Stomach (tissue), 9 donors: ENCODE results near the gene HIBCH. TPM values are rescaled to one million over a fixed set of nuclear protein-coding genes. Genes with fewer than 3 reads are reported as not detected.

ENCODE experiments used
- DNase-seq, 2 donors: peaks; one replicate each; pipeline versions ENCODE4 v3.0.0 to v3.0.0-alpha.2; 2013 to 2019
- H3K27ac ChIP-seq, 5 donors: fragments of 200-600 bp in 4 of 5; sonication (generic) in 4 of 5; one replicate each; pipeline ENCODE4 v1.5.1; 2013 to 2019; ENCODE audit warnings: mild to moderate bottlenecking in 1 of 5, moderate library complexity in 1 of 5
- H3K27me3 ChIP-seq, 3 donors: fragments of 200-600 bp; sonication (generic); one replicate each; pipeline ENCODE4 v1.5.1; 2017 to 2019; ENCODE audit warnings: mixed run types in 1 of 3
- H3K36me3 ChIP-seq, 4 donors: fragments of 200-600 bp; sonication (generic); 1 replicate in 3 of 4; 2 replicates in 1 of 4; pipeline ENCODE4 v1.5.1; 2016 to 2019
- H3K4me1 ChIP-seq, 4 donors: fragments of 200-600 bp; sonication (generic); one replicate each; pipeline ENCODE4 v1.5.1; 2016 to 2019
- H3K4me3 ChIP-seq, 4 donors: fragments of 200-600 bp; sonication (generic) in 3 of 4; one replicate each; pipeline ENCODE4 v1.5.1; 2016 to 2019; ENCODE audit warnings: mild to moderate bottlenecking in 1 of 4
- H3K9me3 ChIP-seq, 4 donors: fragments of 200-600 bp; sonication (generic); one replicate each; pipeline ENCODE4 v1.5.1; 2016 to 2019
- EP300 ChIP-seq: sonication (generic); formaldehyde crosslinking; IDR thresholded peaks from one replicate; pipeline ENCODE4 v1.6.1; 2017; ENCODE audit warnings: antibody characterized with exemption
- POLR2A ChIP-seq, 4 donors: fragments of 450-650 bp; IDR thresholded peaks; one replicate each; pipeline ENCODE4 v1.6.1; 2016; ENCODE audit warnings: antibody characterized with exemption in 4 of 4, control low read depth in 2 of 4, mild to moderate bottlenecking in 1 of 4, moderate library complexity in 1 of 4
- POLR2AphosphoS5 ChIP-seq, 3 donors: sonication (generic); formaldehyde crosslinking; IDR thresholded peaks; one replicate each; pipeline ENCODE4 v1.6.1; 2016; ENCODE audit warnings: antibody characterized with exemption in 3 of 3
- WGBS, 5 donors: extraction: QIAGEN DNeasy Blood & Tissue Kit in 3 of 5; methylation state at CpG; one replicate each; pipeline versions ENCODE4 v1.1.5 to v1.1.7; 2013 to 2018; 5-methylcytosine and 5-hydroxymethylcytosine counted together
- intact Hi-C: fragments of 100-400 bp; cut with DNase I; formaldehyde crosslinking; loops from one replicate; pipeline ENCODE4 v1.15.1; 2023; ENCODE audit warnings: low total_unique reads
- polyA plus RNA-seq, 3 donors: library from polyadenylated mRNA; stranded (reverse); fragments of 200-250 nt; gene quantifications; one replicate each; pipeline ENCODE4 v1.2.3, GENCODE V29; 2013
- total RNA-seq, 5 donors: library from RNA; depleted of rRNA; stranded (reverse); fragments of >200 nt; gene quantifications; one replicate each; pipeline versions ENCODE4 v1.1.0 to v1.2.3, GENCODE V29; 2014 to 2016
- TF ChIP-seq, protein P1 (sequence below), 7 experiments: fragments of 450-650 bp in 4 of 7; fragments of 200-600 bp in 3 of 7; sonication (generic) in 3 of 7; IDR thresholded peaks; one replicate each; pipeline ENCODE4 v1.5.1; 2016 to 2019; ENCODE audit warnings: antibody characterized with exemption in 7 of 7, control low read depth in 2 of 7, mild to moderate bottlenecking in 1 of 7
- donor health status: healthy with polysubstance abuse.
- donor health status: Bipolar disorder and iron deficiency.
- donor health status: healthy.

Gene HIBCH
- total and polyA plus RNA-seq, 8 donors = 10.3 to 93.3 (median 23.1) TPM

- Histone ChIP-seq H3K4me1 (peaks cover 0 to 24% (median 9%) of the 10 kb centered on the region in 4 donors), H3K4me3 (no peak overlapping the region), H3K27ac (no peak overlapping the region), H3K9me3 (no peaks in the 10 kb centered on the region), H3K27me3 (no peaks in the 10 kb centered on the region), H3K36me3 (peaks cover 0 to 23% (median 7%) of the 10 kb centered on the region in 4 donors)
- no peak for DNase-seq
- TF ChIP-seq EP300 = no peak
- TF ChIP-seq POLR2A (IDR thresholded peaks at IDR 0.05) = no peak
- no peak for TF ChIP-seq POLR2AphosphoS5 (IDR thresholded peaks at IDR 0.05)
- TF ChIP-seq, protein P1, sequence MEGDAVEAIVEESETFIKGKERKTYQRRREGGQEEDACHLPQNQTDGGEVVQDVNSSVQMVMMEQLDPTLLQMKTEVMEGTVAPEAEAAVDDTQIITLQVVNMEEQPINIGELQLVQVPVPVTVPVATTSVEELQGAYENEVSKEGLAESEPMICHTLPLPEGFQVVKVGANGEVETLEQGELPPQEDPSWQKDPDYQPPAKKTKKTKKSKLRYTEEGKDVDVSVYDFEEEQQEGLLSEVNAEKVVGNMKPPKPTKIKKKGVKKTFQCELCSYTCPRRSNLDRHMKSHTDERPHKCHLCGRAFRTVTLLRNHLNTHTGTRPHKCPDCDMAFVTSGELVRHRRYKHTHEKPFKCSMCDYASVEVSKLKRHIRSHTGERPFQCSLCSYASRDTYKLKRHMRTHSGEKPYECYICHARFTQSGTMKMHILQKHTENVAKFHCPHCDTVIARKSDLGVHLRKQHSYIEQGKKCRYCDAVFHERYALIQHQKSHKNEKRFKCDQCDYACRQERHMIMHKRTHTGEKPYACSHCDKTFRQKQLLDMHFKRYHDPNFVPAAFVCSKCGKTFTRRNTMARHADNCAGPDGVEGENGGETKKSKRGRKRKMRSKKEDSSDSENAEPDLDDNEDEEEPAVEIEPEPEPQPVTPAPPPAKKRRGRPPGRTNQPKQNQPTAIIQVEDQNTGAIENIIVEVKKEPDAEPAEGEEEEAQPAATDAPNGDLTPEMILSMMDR (IDR thresholded peaks at IDR 0.05) = no peak
- WGBS, 5 donors = 48 to 98% (median 77%) methylated on average over 2 of the region's 2 CpGs
- intact Hi-C loops = no loop called here
Observed at GRCh38 chr2:190210471-190210870, 109.2 kb downstream of the HIBCH start.

GRCh38 chr2:190209559-190209958, 110.1 kb downstream of the HIBCH start:
- TF ChIP-seq POLR2A (IDR thresholded peaks at IDR 0.05) = no peak
- TF ChIP-seq, protein P1 (IDR thresholded peaks at IDR 0.05) = no peak
- no peak for TF ChIP-seq POLR2AphosphoS5 (IDR thresholded peaks at IDR 0.05)
- TF ChIP-seq EP300 = no peak
- Histone ChIP-seq H3K4me1 (peaks cover 0 to 15% (median 4%) of the 10 kb centered on the region in 4 donors), H3K27ac (no peak overlapping the region), H3K4me3 (no peak overlapping the region), H3K9me3 (no peaks in the 10 kb centered on the region), H3K27me3 (no peaks in the 10 kb centered on the region), H3K36me3 (peaks cover 0 to 28% (median 10%) of the 10 kb centered on the region in 4 donors)
- 86 to 97% (median 94%) methylated on average over 5 of the region's 5 CpGs for WGBS, 5 donors
- intact Hi-C loops = no loop called here
- no peak for DNase-seq

DNA sequence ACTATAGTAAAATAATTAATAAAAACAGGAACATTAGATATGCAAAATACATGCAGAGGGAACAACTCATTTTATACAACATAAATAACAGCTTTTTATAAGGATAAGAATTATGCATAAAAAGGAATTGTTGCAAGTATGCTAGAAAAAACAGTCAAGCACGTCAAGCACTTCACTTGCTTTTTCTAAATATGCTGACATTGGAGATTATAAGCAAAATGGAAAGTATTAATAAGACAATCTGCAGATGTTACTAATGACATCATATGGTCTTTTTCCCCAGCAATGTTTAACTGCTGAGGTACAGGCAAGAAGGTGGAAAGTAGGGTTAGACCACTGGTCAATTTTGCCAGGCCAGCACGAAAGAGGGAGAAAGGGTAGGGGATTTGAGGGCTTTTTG, 111.7 kb downstream of the HIBCH start:
- no peak overlapping the region for H3K27ac ChIP-seq
- no peaks in the 10 kb centered on the region for H3K9me3 ChIP-seq
- peak in 1 of 2 donors; percentile 28 for DNase-seq
- peaks cover 0 to 28% (median 14%) of the 10 kb centered on the region in 4 donors for H3K36me3 ChIP-seq
- no peaks in the 10 kb centered on the region for H3K27me3 ChIP-seq
- intact Hi-C loops = no loop called here
- no peak overlapping the region for H3K4me3 ChIP-seq
- 70 to 88% (median 80%) methylated on average over 2 of the region's 2 CpGs for WGBS, 5 donors
- H3K4me1 ChIP-seq = no peaks in the 10 kb centered on the region
- TF ChIP-seq EP300 = no peak

GRCh38 chr2:190205657-190206056, 114.0 kb downstream of the HIBCH start:
- Histone ChIP-seq H3K27ac (no peak overlapping the region), H3K27me3 (no peaks in the 10 kb centered on the region), H3K36me3 (peaks cover 0 to 25% (median 10%) of the 10 kb centered on the region in 4 donors), H3K9me3 (no peaks in the 10 kb centered on the region), H3K4me1 (peaks cover 0 to 2% (median 0%) of the 10 kb centered on the region in 4 donors), H3K4me3 (no peak overlapping the region)
- intact Hi-C loops = no loop called here
- 86 to 90% (median 88%) methylated on average over 4 of the region's 4 CpGs for WGBS, 5 donors
- peak in 1 of 2 donors; percentile 23 for DNase-seq
- TF ChIP-seq, protein P1 (IDR thresholded peaks at IDR 0.05) = no peak
- TF ChIP-seq POLR2AphosphoS5 (IDR thresholded peaks at IDR 0.05) (no peak), EP300 (no peak), POLR2A (IDR thresholded peaks at IDR 0.05) (no peak)

- no peak overlapping the region for H3K4me3 ChIP-seq
- peaks cover 0 to 12% (median 0%) of the 10 kb centered on the region in 4 donors for H3K4me1 ChIP-seq
- peaks cover 0 to 20% (median 12%) of the 10 kb centered on the region in 4 donors for H3K36me3 ChIP-seq
- no peak overlapping the region for H3K27ac ChIP-seq
- TF ChIP-seq POLR2AphosphoS5 (IDR thresholded peaks at IDR 0.05) (peak in 1 of 3 donors; percentile 13), EP300 (no peak)
- DNase-seq = no peak
- intact Hi-C loops = no loop called here
- no peaks in the 10 kb centered on the region for H3K9me3 ChIP-seq
- H3K27me3 ChIP-seq = no peaks in the 10 kb centered on the region
- 64 to 88% (median 74%) methylated on average over 1 of the region's 1 CpG for WGBS, 5 donors
Observed at GRCh38 chr2:190202604-190203003, 117.0 kb downstream of the HIBCH start.
